HUDEP-2 (cell line): ENCODE measurements around the gene GFOD1.
"Not testable (repeated sequence)": the region's sequence is repeated elsewhere in the genome, so short reads cannot be mapped to it uniquely, and the experiment has no call there.

Experiments used
- DNase-seq, 76 experiments: peaks; one replicate each; lab custom pipeline; 2025; ENCODE audit not compliant: unreplicated experiment in 76 of 76; lab: John Stamatoyannopoulos, UW

GFOD1 gene

DNA sequence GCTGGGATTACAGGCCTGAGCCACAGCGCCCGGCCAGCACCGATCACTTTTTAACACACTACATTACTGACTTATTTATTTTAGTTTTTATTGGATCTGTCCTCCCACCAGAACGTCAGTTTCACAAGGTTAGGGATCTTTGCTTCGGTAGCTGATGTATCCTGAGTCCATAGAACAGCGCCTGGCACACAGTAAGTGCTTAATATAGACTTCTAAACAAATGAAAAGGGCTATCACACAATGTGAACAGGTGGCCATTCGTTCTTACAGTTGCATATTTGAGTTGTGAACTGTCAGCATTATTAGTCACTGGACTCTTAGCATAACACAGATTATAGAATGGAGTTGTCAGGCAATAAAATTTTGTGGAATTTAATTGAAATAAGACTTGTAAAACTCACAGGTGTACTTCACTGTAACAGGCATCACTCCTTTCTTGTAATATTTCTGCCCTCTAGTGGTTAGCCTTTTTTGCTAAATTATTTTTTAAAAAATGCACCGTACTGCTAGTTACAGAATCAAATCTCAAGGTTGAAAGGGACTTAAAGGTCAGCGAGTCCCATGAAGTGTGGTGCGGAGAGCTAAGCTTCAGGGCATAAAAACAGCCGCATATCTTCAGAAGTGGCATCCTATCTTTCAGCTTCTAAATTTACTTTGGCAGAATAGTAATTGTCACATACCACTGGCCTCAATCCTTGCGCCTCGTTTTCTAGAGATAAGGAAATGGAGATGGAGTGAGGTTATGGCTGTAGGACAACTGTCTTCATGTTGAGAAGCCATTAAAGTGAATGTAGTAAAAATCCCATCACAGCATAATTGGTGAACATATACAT lies 155.7 kb downstream of the GFOD1 start:
- peak in 25 of 76 experiments; percentile 19 to 61 (median 40) for DNase-seq

DNA sequence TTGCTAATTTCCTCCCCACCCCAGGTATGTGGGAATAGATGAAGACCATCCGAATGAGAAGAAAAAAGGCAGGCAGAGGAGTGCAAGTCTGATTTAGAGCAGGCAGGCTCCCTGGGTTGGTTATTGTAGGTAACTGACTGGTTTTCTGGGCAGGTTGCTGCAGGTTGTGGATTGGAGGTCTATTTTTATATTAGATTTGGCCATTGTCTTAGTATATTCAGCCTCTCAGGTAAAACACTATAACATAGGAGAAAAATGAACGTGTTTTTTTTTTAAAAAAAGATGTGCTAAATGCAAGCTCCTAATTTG lies 158.6 kb downstream of the GFOD1 start:
- DNase-seq, result no peak

DNA sequence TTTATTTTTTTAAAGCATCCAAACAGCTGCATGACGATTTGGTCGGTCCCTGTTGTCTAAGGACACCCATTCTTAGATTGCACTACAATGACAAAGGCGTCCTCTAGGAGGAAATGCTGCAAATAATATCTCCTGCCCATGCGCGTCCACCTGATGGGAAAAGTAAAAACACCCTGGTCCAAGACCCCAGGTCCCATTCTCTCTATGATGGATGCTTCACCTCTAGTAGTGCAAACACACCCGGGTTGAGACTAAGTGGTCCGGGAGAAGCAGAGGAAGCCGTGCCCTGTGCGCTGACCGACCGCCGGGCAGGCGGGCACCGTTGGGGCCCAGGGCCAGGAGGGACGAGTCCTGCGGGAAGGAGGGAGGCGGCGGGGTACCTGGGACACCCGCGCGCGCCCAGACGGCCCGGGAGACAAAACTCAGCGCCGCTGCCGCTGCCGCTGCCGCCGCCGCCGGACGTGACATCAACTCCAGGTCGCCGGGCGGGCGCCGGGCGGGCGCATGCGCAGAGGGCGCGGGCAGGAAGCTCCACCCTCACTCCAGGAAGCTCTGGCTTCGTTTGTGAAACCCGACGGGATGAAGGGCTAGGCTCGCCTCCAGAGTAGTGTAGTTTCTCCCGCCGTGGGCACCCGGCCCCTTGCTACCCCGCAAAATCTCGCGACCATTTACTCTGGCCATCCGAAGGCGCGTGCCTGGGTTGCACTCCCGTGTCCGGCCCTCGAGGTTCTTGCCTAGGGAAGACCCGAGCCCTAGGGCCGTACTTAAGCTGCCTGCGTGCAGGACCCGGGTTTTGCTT lies 159.1 kb downstream of the GFOD1 start, which contains the start of gene TBC1D7:
TSS of gene TBC1D7 (minus strand) at position 462 of the 799 bp plus-strand sequence. CDS start 1,639 bp downstream, outside the sequence.
- peak; percentile 21 to 97 (median 90) for DNase-seq

DNA sequence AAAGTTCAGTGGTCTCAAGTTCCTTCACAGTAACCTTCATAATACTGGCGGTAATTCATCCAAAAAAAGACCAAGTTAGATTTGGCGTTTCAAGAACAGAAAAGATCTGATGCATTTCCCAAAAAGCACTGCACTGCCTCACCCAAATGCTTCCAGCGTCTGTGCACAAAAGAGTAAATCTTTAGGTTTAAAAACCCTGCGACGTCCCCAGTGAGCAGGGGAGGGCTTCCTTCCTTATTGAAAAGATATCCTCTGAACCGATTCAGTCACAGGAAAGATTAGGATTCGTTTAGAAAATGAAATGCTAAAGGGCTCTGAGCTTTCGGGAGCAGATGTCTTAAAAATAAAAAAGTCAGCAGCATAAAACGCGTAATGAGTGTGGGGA lies 159.7 kb downstream of the GFOD1 start:
- DNase-seq, result peak in 10 of 76 experiments; percentile 3 to 49 (median 37)

DNA sequence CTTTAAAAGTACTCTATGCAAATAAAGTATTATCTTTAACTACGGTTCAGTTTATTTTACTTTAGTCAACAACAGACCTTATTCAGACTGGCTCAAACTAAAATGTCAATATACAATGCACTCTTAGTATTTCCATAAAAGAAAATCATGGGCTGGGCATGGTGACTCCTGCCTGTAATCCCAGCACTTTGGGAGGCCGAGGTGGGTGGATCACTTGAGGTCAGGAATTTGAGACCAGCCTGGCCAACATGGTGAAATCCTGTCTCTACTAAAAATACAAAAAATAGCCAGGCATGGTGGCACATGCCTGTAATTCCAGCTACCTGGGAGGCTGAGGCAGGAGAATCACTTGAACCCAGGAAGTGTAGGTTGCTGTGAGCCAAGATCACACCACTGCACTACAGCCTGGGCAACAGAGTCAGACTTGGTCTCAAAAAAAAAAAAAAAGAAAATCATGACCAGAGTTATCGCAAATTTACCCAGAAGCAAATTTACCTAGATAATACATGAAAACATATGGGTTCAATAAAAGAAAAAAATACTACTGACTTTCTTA lies 161.3 kb downstream of the GFOD1 start:
- not testable (repeated sequence) for DNase-seq

DNA sequence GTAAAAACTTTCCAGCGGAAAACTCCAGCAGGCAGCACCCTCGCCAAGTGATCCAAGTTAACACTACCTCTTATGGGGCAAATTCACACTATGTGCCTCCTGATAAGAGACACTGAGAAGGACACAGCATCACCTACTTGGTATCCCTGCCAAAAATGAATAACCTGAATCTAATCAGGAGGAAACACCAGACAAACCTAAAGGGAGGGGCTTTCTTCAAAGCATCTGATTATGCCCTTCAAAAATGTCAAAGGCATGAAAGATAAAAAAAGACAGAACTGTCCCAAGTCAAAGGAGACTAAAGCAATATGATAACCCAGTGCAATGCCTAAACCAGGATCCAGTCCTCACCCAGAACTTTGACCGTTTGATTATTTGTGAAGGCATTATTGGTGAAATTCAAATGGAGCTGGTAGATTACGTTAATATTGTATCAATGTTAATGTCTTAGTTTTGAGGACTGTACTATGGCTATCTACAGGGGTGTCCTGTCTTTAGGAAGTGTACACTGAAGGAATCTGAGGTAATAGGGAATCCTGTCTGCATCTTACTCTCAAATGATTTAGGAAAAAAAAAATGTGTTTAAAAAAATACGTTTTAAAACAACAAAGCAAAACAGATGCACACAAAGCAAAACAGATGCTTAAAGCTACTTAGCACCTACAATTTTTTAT lies 167.4 kb downstream of the GFOD1 start:
- peak in 57 of 76 experiments; percentile 6 to 96 (median 79) for DNase-seq

DNA sequence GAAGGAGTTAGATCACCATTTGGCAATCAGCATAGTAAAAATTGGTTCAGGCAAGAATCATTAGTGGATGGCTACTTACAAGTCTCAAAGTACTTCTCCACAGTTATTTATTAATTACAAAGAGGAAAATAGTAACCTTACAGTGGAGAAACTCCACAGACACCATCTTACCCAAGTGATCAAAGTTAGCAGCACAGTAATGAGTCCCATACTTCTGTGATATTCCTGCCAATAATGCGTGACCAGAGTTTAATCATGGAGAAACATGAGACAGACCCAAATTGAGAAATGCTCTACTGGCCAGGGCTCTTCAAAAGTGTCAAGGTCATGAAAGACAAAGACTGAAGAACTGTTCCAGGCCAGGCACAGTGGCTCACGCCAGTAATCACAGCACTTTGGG lies 168.6 kb downstream of the GFOD1 start:
- DNase-seq, result no peak

DNA sequence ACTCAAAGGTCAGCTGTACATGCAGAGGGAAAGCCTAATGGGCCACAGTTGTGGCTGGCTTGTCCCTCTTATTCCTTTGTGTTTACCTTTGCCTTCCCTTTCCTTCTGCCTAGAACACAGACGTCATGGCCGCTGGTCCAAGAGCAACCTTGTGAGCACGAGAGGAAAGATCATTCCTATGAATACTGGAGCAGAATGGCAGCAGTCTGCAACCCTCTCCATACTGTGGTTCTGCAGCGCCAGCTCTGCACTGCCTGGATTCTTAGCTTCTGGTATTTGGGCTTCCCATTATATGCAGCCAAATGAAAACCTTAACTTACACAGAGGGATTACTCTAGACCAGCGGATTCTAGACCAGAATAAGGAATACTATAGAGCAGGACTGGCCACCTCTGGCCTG lies 171.5 kb downstream of the GFOD1 start:
- no peak for DNase-seq

DNA sequence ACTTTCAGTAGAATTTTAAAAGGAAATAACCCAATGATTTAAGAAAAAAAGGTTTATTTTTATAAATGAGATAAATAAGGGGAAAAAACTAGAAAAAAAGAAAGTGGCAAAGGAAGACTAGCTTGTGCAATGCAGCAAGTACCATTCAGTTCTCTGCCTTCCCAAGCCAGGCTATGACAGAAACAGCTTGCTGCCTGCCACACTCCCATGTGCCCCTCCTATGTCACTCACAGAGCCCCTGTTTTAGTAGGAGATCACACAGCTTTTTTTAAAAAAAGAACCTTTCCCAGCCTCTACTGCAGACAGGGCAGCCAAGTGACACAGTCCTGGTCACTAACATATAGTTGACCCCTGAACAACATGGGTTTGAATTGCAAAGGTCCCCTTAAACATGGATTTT lies 172.6 kb downstream of the GFOD1 start:
- no peak for DNase-seq

DNA sequence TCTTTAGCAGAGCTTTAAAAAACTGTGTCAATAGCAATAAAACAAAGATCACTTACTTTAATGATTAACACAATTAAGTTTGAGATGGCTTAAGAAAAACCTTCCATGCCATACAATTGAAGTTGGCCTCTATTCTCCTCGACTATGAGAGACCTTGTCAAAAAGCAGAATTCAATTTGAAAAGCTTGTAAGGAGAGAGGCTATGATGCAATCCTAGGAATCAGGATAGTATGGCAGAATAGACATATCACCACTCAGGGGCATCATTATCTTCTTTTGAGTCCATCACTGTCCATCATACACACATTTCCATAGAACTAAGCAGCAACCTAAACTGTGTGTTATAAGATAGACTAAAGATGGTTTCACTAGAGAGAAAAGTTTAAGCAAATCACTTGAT lies 176.2 kb downstream of the GFOD1 start:
- DNase-seq, result no peak

DNA sequence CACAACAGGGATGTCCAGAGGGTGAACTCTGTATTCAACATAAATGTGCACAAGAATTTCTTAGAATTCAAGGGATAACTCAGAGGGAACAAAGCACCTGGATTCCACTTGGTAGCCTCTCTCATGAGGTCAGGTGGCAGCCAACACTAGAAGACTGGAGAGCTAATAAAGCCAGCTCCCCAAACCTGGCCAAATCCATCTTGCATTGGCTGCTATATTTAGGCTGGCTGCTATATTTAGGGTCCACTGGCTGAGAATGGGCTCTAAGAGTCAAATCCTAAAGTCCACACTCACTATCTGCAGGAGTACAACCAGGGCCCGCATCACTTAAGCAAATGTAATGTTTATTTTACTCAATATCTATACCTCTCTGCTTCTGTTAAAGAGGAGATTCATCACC lies 179.1 kb downstream of the GFOD1 start:
- DNase-seq, result no peak
